Smooth muscle cell of the pulmonary artery (primary cell): ENCODE measurements around the gene UBE2U. TPM values are rescaled to one million over a fixed set of nuclear protein-coding genes. Genes with fewer than 3 reads are reported as not detected.

Source experiments
- total RNA-seq: library from RNA; depleted of rRNA; stranded (reverse); fragments of >200 nt; gene quantifications from 2 replicates; pipeline ENCODE4 v1.2.3, GENCODE V29; 2014

The UBE2U gene, protein sequence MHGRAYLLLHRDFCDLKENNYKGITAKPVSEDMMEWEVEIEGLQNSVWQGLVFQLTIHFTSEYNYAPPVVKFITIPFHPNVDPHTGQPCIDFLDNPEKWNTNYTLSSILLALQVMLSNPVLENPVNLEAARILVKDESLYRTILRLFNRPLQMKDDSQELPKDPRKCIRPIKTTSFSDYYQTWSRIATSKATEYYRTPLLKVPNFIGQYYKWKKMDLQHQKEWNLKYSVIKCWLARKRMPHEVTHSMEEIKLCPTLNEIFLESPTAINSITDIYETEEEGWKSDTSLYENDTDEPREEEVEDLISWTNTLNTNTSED
- not detected in 2 replicates for total RNA-seq

DNA sequence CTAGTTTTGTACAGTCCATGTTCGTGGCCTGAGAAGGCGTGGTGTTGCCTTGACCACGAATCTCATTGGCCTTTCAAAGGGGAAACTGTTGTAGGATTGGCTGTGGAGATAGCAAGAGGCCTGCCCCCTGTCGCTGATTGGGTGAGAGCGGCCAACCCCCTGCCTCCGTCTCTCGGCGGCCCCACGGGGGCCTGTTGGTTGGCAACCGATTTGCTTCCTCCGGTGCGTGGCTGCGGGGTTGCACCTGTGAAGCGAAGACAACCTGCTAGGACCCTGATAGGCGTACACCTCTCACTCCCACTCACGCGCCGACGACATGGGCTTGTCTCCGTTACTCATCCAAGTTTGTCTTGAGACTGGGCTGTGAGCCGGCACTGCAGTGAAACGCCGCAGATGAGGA lies at the start of gene UBE2U:
TSS of gene UBE2U (plus strand) at position 204 of the 400 bp plus-strand sequence. CDS start 428 bp downstream, outside the sequence.

